Measurements from ENCODE around the gene UGDH.

The UGDH gene

GRCh38 chr4:39452860-39453587, 74.2 kb downstream of the UGDH start:
- no peak for DNase-seq (ENCODE audit: low spot score)

- DNase-seq (ENCODE audit: low spot score), result no peak
Measured at GRCh38 chr4:39452153-39452859, 74.9 kb downstream of the UGDH start.

DNA sequence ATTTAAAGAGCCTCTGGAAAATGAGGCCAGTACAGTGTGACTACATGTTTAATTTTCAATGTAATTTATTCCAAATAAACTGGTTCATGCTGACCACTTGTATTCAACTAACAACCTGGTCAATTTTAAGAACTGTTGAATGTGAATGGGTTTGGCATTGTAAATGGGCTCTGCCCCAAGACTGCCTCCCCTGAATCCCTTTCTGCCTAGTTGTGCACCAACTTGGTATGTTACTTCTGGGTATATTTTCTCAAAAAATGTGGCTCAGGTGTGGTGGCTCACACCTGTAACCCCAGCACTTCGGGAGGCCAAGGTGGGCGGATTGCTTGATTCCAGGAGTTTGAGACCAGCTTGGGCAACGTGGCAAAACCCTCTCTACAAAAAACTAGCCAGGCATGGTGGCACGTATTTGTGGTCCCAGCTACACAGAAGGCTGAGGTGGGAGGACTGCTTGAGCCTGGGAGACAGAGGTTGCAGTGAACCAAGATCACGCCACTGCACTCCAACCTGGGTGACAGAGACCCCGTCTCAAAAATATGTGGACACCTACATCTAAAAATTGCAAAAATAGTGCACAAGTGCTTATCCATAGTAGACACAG, 75.7 kb downstream of the UGDH start:
- DNase-seq (ENCODE audit: low spot score), result no peak

DNA sequence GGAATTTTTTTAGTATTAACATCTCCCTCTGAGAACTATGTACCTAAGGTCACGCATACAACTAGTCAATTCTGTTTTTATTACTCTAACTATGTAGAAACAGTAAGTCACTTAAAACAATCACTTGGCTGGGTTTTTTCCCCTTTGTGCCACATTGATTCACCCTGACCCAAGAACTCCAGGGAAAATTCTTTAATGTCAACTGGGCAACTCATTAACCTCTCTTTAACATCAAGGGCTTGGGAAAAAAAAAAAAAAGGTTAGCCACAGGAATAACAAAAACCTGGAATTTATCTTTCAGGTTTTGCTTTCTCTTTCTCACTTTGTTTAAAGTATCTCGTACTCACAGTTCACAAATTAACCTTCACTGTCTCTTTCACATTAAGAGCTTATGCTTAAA, 76.6 kb downstream of the UGDH start:
- DNase-seq (ENCODE audit: low spot score), result no peak

All from left forelimb (tissue), 1 donor.